HEK293 (cell line): Measurements from ENCODE around the gene PIK3R4.

ENCODE experiments used
- CTCF ChIA-PET: fragments of 350-600 bp; formaldehyde crosslinking; extraction: SDS; loops from one replicate; lab custom pipeline; 2021; ENCODE audit warnings: antibody characterized with exemption; lab: Yijun Ruan, JAX
- POLR2A ChIA-PET: fragments of 300-600 bp; formaldehyde crosslinking; extraction: SDS; loops from one replicate; lab custom pipeline; 2020; ENCODE audit warnings: antibody characterized with exemption, inconsistent platforms; lab: Yijun Ruan, JAX
- H3K27ac ChIP-seq: fragments of 200-500 bp; sonication (Bioruptor generic); 2 replicates; pipeline ENCODE4 v1.5.1; 2014; ENCODE audit warnings: low read depth, low read length, control low read depth, inconsistent platforms; ENCODE audit errors: extremely low read depth
- H3K36me3 ChIP-seq, 2 experiments: fragments of 200-500 bp in 1 of 2; sonication (Bioruptor generic) in 1 of 2; 1 replicate in 1 of 2; 2 replicates in 1 of 2; pipeline ENCODE4 v1.5.1; 2014 to 2017; ENCODE audit warnings: inconsistent platforms in 2 of 2, low read length in 2 of 2; ENCODE audit not compliant: control insufficient read depth in 2 of 2, insufficient read depth in 1 of 2
- H3K4me1 ChIP-seq: fragments of 200-500 bp; sonication (Bioruptor generic); 2 replicates; pipeline ENCODE4 v1.5.1; 2014; ENCODE audit warnings: mild to moderate bottlenecking, low read length, inconsistent platforms; ENCODE audit not compliant: control insufficient read depth, insufficient read depth
- H3K4me3 ChIP-seq: 2 replicates; pipeline ENCODE4 v1.5.1; 2011; ENCODE audit warnings: low read depth, mild to moderate bottlenecking, control low read depth, low read length, moderate library complexity
- H3K9me3 ChIP-seq: fragments of 200-500 bp; sonication (Bioruptor generic); 2 replicates; pipeline ENCODE4 v1.5.1; 2014; ENCODE audit warnings: low read depth, low read length, inconsistent platforms; ENCODE audit not compliant: control insufficient read depth, insufficient read depth
- EGR2 ChIP-seq: fragments of 450-650 bp; formaldehyde crosslinking; IDR thresholded peaks from 2 replicates; pipeline ENCODE4 v1.5.1; 2016; ENCODE audit warnings: low read depth, missing biosample characterization, missing genetic modification characterization
- GLI2 ChIP-seq: fragments of 450-650 bp; formaldehyde crosslinking; IDR thresholded peaks from 2 replicates; pipeline ENCODE4; 2017; ENCODE audit warnings: missing biosample characterization, missing genetic modification characterization, low read depth, borderline replicate concordance
- IKZF3 ChIP-seq: fragments of 450-650 bp; IDR thresholded peaks from 2 replicates; pipeline ENCODE4 v1.5.0; 2018; ENCODE audit warnings: missing biosample characterization, mild to moderate bottlenecking, missing genetic modification characterization, moderate library complexity
- KLF1 ChIP-seq: fragments of 450-650 bp; formaldehyde crosslinking; IDR thresholded peaks from 2 replicates; pipeline ENCODE4 v1.5.1; 2016; ENCODE audit warnings: missing biosample characterization, missing genetic modification characterization
- KLF17 ChIP-seq: fragments of 450-650 bp; formaldehyde crosslinking; IDR thresholded peaks from 2 replicates; pipeline ENCODE4 v1.5.1; 2016; ENCODE audit warnings: missing biosample characterization, missing genetic modification characterization
- KLF8 ChIP-seq: fragments of 450-650 bp; formaldehyde crosslinking; IDR thresholded peaks from 2 replicates; pipeline ENCODE4 v1.5.1; 2016; ENCODE audit warnings: missing biosample characterization, missing genetic modification characterization
- MEIS1 ChIP-seq: sonication (generic); formaldehyde crosslinking; IDR thresholded peaks from 2 replicates; pipeline ENCODE4 v1.8.1; 2022; ENCODE audit warnings: missing genetic modification reagents, mild to moderate bottlenecking, borderline replicate concordance
- RBAK ChIP-seq: fragments of 450-650 bp; formaldehyde crosslinking; IDR thresholded peaks from 2 replicates; pipeline ENCODE4 v1.5.1; 2016; ENCODE audit warnings: missing biosample characterization, missing genetic modification characterization
- REPIN1 ChIP-seq: fragments of 450-650 bp; formaldehyde crosslinking; IDR thresholded peaks from 2 replicates; pipeline ENCODE4 v1.5.1; 2017; ENCODE audit warnings: missing biosample characterization, missing genetic modification characterization, low read depth
- SALL2 ChIP-seq: fragments of 450-650 bp; formaldehyde crosslinking; IDR thresholded peaks from 2 replicates; pipeline ENCODE4 v1.5.0; 2017; ENCODE audit warnings: missing biosample characterization, mild to moderate bottlenecking, missing genetic modification characterization, borderline replicate concordance
- SP7 ChIP-seq: fragments of 450-650 bp; formaldehyde crosslinking; IDR thresholded peaks from 2 replicates; pipeline ENCODE4 v1.5.1; 2016; ENCODE audit warnings: missing biosample characterization, missing genetic modification characterization
- TCF7L2 ChIP-seq: IDR thresholded peaks from 2 replicates; pipeline ENCODE4 v1.6.1; 2011; ENCODE audit warnings: low read depth, mild to moderate bottlenecking, inconsistent platforms, low read length, moderate library complexity, borderline replicate concordance
- ZBTB44 ChIP-seq: fragments of 450-650 bp; IDR thresholded peaks from 2 replicates; pipeline ENCODE4 v1.5.1; 2018; ENCODE audit warnings: missing biosample characterization, mild to moderate bottlenecking, missing genetic modification characterization
- ZFHX2 ChIP-seq: fragments of 450-650 bp; formaldehyde crosslinking; conservative IDR thresholded peaks from 2 replicates; pipeline ENCODE4 v1.5.1; 2016; ENCODE audit warnings: missing biosample characterization, missing genetic modification characterization
- ZNF148 ChIP-seq: fragments of 450-650 bp; formaldehyde crosslinking; IDR thresholded peaks from 2 replicates; pipeline ENCODE4 v1.5.0; 2017; ENCODE audit warnings: missing biosample characterization, missing genetic modification characterization, borderline replicate concordance
- ZNF157 ChIP-seq: fragments of 450-650 bp; formaldehyde crosslinking; IDR thresholded peaks from 2 replicates; pipeline ENCODE4 v1.5.1; 2016; ENCODE audit warnings: missing biosample characterization, missing genetic modification characterization
- ZNF174 ChIP-seq: fragments of 450-650 bp; formaldehyde crosslinking; IDR thresholded peaks from 2 replicates; pipeline ENCODE4 v1.5.0; 2017; ENCODE audit warnings: missing biosample characterization, mild to moderate bottlenecking, missing genetic modification characterization
- ZNF274 ChIP-seq, 2 experiments: fragments of 200-500 bp in 1 of 2; fragments of 450-650 bp in 1 of 2; sonication (Bioruptor generic) in 1 of 2; formaldehyde crosslinking in 1 of 2; IDR thresholded peaks; 2 replicates each; pipeline versions ENCODE4 v1.5.1 to v1.6.1; 2014 to 2016; ENCODE audit warnings: borderline replicate concordance in 1 of 2, inconsistent platforms in 1 of 2, low read length in 1 of 2, missing biosample characterization in 1 of 2, missing genetic modification characterization in 1 of 2
- ZNF354C ChIP-seq: fragments of 450-650 bp; formaldehyde crosslinking; IDR thresholded peaks from 2 replicates; pipeline ENCODE4 v1.5.1; 2016; ENCODE audit warnings: missing biosample characterization, missing genetic modification characterization, low read depth, borderline replicate concordance
- ZNF366 ChIP-seq: fragments of 450-650 bp; formaldehyde crosslinking; conservative IDR thresholded peaks from 2 replicates; pipeline ENCODE4 v1.5.1; 2016; ENCODE audit warnings: missing biosample characterization, missing genetic modification characterization
- ZNF394 ChIP-seq: fragments of 450-650 bp; formaldehyde crosslinking; IDR thresholded peaks from 2 replicates; pipeline ENCODE4 v1.5.1; 2016; ENCODE audit warnings: missing biosample characterization, missing genetic modification characterization, mild to moderate bottlenecking, moderate library complexity, borderline replicate concordance
- ZNF48 ChIP-seq: fragments of 450-650 bp; formaldehyde crosslinking; IDR thresholded peaks from 2 replicates; pipeline ENCODE4 v1.5.1; 2016; ENCODE audit warnings: missing biosample characterization, missing genetic modification characterization
- ZNF549 ChIP-seq: fragments of 450-650 bp; IDR thresholded peaks from 2 replicates; pipeline ENCODE4 v1.5.1; 2018; ENCODE audit warnings: missing biosample characterization, missing genetic modification characterization, mild to moderate bottlenecking, inconsistent platforms, moderate library complexity
- ZNF560 ChIP-seq: fragments of 450-650 bp; formaldehyde crosslinking; IDR thresholded peaks from 2 replicates; pipeline ENCODE4 v1.5.1; 2017; ENCODE audit warnings: missing biosample characterization, missing genetic modification characterization, borderline replicate concordance
- ZNF623 ChIP-seq: fragments of 450-650 bp; formaldehyde crosslinking; IDR thresholded peaks from 2 replicates; pipeline ENCODE4 v1.5.1; 2016; ENCODE audit warnings: missing biosample characterization, missing genetic modification characterization
- ZNF660 ChIP-seq: fragments of 450-650 bp; IDR thresholded peaks from 2 replicates; pipeline ENCODE4 v1.5.1; 2018; ENCODE audit warnings: missing biosample characterization, mild to moderate bottlenecking, missing genetic modification characterization
- ZNF768 ChIP-seq: fragments of 450-650 bp; formaldehyde crosslinking; IDR thresholded peaks from 2 replicates; pipeline ENCODE4 v1.5.1; 2018; ENCODE audit warnings: missing biosample characterization, mild to moderate bottlenecking, missing genetic modification characterization

The PIK3R4 gene

GRCh38 chr3:130757611-130758150, 11.1 kb upstream of the PIK3R4 start (continued):
- no peak for TF ChIP-seq ZNF768

- H3K9me3 ChIP-seq = no peaks in the 10 kb centered on the region
- H3K27ac ChIP-seq = no peak overlapping the region
- no peak overlapping the region for H3K4me3 ChIP-seq
- no peaks in the 10 kb centered on the region for H3K36me3 ChIP-seq
- ChIA-PET CTCF (interaction anchor here (0.6 to 1.5 kb wide), 2 partner anchors 9 to 138 kb away, joined by 3 to 4 read pairs; no protein-coding TSS in a partner anchor), POLR2A (no interaction called here)
- no peak for TF ChIP-seq ZNF148 (tag by site-specific recombination)
- no peak for TF ChIP-seq IKZF3
- no peak for TF ChIP-seq ZNF623 (tag by site-specific recombination)
- no peak for TF ChIP-seq ZNF560 (tag by site-specific recombination)
- no peak for TF ChIP-seq ZFHX2 (tag by site-specific recombination)
- TF ChIP-seq MEIS1 (CRISPR knock-in tag) = no peak
- TF ChIP-seq ZBTB44 (tag by site-specific recombination) = no peak
- TF ChIP-seq ZNF394 (tag by site-specific recombination) = no peak
- TF ChIP-seq RBAK (tag by site-specific recombination) = no peak
- no peak for TF ChIP-seq TCF7L2
- no peak for TF ChIP-seq SALL2 (tag by site-specific recombination)
- no peak for TF ChIP-seq SP7
- H3K4me1 ChIP-seq = no peaks in the 10 kb centered on the region
These were observed 9.0 kb upstream of the PIK3R4 start for GRCh38 chr3:130755666-130756065.

GRCh38 chr3:130748981-130749380, 2.4 kb upstream of the PIK3R4 start:
- ChIA-PET CTCF (no interaction called here), POLR2A (no interaction called here)
- Histone ChIP-seq H3K4me1 (no peaks in the 10 kb centered on the region), H3K4me3 (no peak overlapping the region), H3K9me3 (no peaks in the 10 kb centered on the region), H3K36me3 (peaks cover 0 to 10% of the 10 kb centered on the region in 2 experiments; a peak in 1 of 3 replicates), H3K27ac (no peak overlapping the region)
- TF ChIP-seq KLF17 (tag by site-specific recombination) = no peak
- TF ChIP-seq ZNF48 (tag by site-specific recombination) = no peak
- no peak for TF ChIP-seq REPIN1 (tag by site-specific recombination)
- TF ChIP-seq ZNF157 = no peak
- TF ChIP-seq ZNF354C (tag by site-specific recombination) = no peak
- no peak for TF ChIP-seq ZNF174 (tag by site-specific recombination)
- TF ChIP-seq ZNF660 = no peak
- no peak for TF ChIP-seq KLF8 (tag by site-specific recombination)
- no peak for TF ChIP-seq ZNF274 (IDR thresholded peaks at IDR 0.05; ENCODE audit: low read length)
- TF ChIP-seq ZNF274 (tag by site-specific recombination; IDR thresholded peaks at IDR 0.05; ENCODE audit: borderline replicate concordance) = no peak
- no peak for TF ChIP-seq KLF1 (tag by site-specific recombination)
- TF ChIP-seq ZNF366 (tag by site-specific recombination) = peak; percentile 62; the same call in 1 of the 2 replicates
- TF ChIP-seq EGR2 (tag by site-specific recombination) = peak; percentile 42; the same call in 1 of the 2 replicates
- TF ChIP-seq GLI2 (tag by site-specific recombination) = no peak
- TF ChIP-seq ZNF549 (tag by site-specific recombination) = no peak
